Thyroid gland (tissue), 4 donors: ENCODE results near the gene PODN.

ENCODE experiments used
- POLR2A ChIP-seq, 2 donors: fragments of 450-650 bp; IDR thresholded peaks; one replicate each; pipeline ENCODE4 v1.6.1; 2017; ENCODE audit warnings: antibody characterized with exemption in 2 of 2, mild to moderate bottlenecking in 2 of 2, moderate library complexity in 1 of 2
- TF ChIP-seq, protein P1 (sequence below), 6 experiments: fragments of 200-600 bp in 3 of 6; fragments of 450-650 bp in 3 of 6; sonication (generic) in 3 of 6; IDR thresholded peaks; one replicate each; pipeline ENCODE4 v1.5.1; 2016 to 2019; ENCODE audit warnings: antibody characterized with exemption in 6 of 6, mild to moderate bottlenecking in 2 of 6, inconsistent platforms in 1 of 6, moderate library complexity in 1 of 6

DNA sequence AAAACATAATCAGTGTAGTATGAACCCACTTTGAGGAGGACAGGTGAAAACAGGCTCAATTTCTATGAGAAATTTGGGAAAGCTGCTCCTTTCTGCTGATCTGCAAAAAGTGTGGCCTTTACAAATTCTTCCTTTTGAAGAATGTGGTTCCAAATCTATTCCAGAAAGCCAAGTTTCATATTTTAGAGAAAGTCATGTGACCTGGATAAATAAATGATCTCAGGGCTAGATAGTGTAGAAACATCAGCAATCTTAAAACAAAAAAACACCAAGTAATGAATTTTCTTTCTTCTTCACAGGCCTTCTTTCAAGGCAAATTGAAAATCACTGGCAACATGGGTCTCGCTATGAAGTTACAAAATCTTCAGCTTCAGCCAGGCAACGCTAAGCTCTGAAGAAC, 11.7 kb upstream of the PODN start:
- TF ChIP-seq, protein P1, sequence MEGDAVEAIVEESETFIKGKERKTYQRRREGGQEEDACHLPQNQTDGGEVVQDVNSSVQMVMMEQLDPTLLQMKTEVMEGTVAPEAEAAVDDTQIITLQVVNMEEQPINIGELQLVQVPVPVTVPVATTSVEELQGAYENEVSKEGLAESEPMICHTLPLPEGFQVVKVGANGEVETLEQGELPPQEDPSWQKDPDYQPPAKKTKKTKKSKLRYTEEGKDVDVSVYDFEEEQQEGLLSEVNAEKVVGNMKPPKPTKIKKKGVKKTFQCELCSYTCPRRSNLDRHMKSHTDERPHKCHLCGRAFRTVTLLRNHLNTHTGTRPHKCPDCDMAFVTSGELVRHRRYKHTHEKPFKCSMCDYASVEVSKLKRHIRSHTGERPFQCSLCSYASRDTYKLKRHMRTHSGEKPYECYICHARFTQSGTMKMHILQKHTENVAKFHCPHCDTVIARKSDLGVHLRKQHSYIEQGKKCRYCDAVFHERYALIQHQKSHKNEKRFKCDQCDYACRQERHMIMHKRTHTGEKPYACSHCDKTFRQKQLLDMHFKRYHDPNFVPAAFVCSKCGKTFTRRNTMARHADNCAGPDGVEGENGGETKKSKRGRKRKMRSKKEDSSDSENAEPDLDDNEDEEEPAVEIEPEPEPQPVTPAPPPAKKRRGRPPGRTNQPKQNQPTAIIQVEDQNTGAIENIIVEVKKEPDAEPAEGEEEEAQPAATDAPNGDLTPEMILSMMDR (IDR thresholded peaks at IDR 0.05), result no peak
- no peak for TF ChIP-seq POLR2A (IDR thresholded peaks at IDR 0.05)
